Esophagus mucosa (tissue), 1 donor: Measurements from ENCODE around the gene CEP120. TPM values are rescaled to one million over a fixed set of nuclear protein-coding genes. Genes with fewer than 3 reads are reported as not detected.
"Not testable (repeated sequence)": the region's sequence is repeated elsewhere in the genome, so short reads cannot be mapped to it uniquely, and the experiment has no call there.

Experiments used
- ATAC-seq: fragments of 200-7000 bp; cut with Tn5 transposase; one replicate; pipeline ENCODE4 v1.9.1; 2020
- total RNA-seq: library from RNA; stranded (reverse); gene quantifications from one replicate; pipeline ENCODE4 v1.2.4, GENCODE V29; 2023
- donor health status: DM: yes; HTN: yes; CAD: no.

The CEP120 gene
- total RNA-seq: 9.5 TPM

- ATAC-seq: peak; percentile 100
These were observed at the start of gene CEP120 for GRCh38 chr5:123423278-123424149. Gene CEP120 (minus strand): TSS chr5:123423403. CDS start chr5:123422998, 405 bp downstream.

- no peak for ATAC-seq
These were observed 49.1 kb upstream of the CEP120 start for GRCh38 chr5:123472150-123472924.

- ATAC-seq: no peak
These were observed 48.2 kb upstream of the CEP120 start for GRCh38 chr5:123471385-123471784.

GRCh38 chr5:123466839-123467238 is 43.6 kb upstream of the CEP120 start:
- not testable (repeated sequence) for ATAC-seq

- peak; percentile 97 for ATAC-seq
These were observed 37.1 kb upstream of the CEP120 start for GRCh38 chr5:123460296-123460729.

- ATAC-seq: not testable (repeated sequence)
These were observed 35.8 kb upstream of the CEP120 start for GRCh38 chr5:123458994-123459393.

- no peak for ATAC-seq
These were observed 33.0 kb upstream of the CEP120 start for GRCh38 chr5:123456242-123456641.

GRCh38 chr5:123455640-123456039 is 32.4 kb upstream of the CEP120 start:
- ATAC-seq: no peak

- ATAC-seq: no peak
These were observed 31.9 kb upstream of the CEP120 start for GRCh38 chr5:123455095-123455494.

GRCh38 chr5:123454259-123454911 is 31.2 kb upstream of the CEP120 start:
- peak; percentile 29 for ATAC-seq

GRCh38 chr5:123452401-123452800 is 29.2 kb upstream of the CEP120 start:
- no peak for ATAC-seq

GRCh38 chr5:123451047-123451446 is 27.8 kb upstream of the CEP120 start:
- no peak for ATAC-seq

- no peak for ATAC-seq
These were observed 27.4 kb upstream of the CEP120 start for GRCh38 chr5:123450640-123451039.

GRCh38 chr5:123450114-123450513 is 26.9 kb upstream of the CEP120 start:
- no peak for ATAC-seq

GRCh38 chr5:123449424-123449974 is 26.3 kb upstream of the CEP120 start:
- peak; percentile 23 for ATAC-seq

GRCh38 chr5:123448743-123449142 is 25.5 kb upstream of the CEP120 start:
- peak; percentile 44 for ATAC-seq

- no peak for ATAC-seq
These were observed 24.9 kb upstream of the CEP120 start for GRCh38 chr5:123448017-123448617.

GRCh38 chr5:123444016-123444415 is 20.8 kb upstream of the CEP120 start:
- ATAC-seq: peak; percentile 64

GRCh38 chr5:123441408-123441807 is 18.2 kb upstream of the CEP120 start:
- ATAC-seq: no peak

GRCh38 chr5:123440456-123441181 is 17.4 kb upstream of the CEP120 start:
- ATAC-seq: no peak

- no peak for ATAC-seq
These were observed 16.5 kb upstream of the CEP120 start for GRCh38 chr5:123439709-123440108.

GRCh38 chr5:123438902-123439301 is 15.7 kb upstream of the CEP120 start:
- ATAC-seq: peak; percentile 91
